Breast epithelium (tissue), 3 donors: ENCODE data around the gene CTNND2.

ENCODE experiments used
- CTCF ChIP-seq, 3 donors: fragments of 450-650 bp; IDR thresholded peaks; one replicate each; pipeline ENCODE4 v1.5.1; 2016 to 2017; ENCODE audit warnings: antibody characterized with exemption in 3 of 3, mild to moderate bottlenecking in 3 of 3, moderate library complexity in 3 of 3
- POLR2AphosphoS5 ChIP-seq, 3 donors: sonication (generic); formaldehyde crosslinking; IDR thresholded peaks; one replicate each; pipeline ENCODE4 v1.6.1; 2017; ENCODE audit warnings: antibody characterized with exemption in 3 of 3

DNA sequence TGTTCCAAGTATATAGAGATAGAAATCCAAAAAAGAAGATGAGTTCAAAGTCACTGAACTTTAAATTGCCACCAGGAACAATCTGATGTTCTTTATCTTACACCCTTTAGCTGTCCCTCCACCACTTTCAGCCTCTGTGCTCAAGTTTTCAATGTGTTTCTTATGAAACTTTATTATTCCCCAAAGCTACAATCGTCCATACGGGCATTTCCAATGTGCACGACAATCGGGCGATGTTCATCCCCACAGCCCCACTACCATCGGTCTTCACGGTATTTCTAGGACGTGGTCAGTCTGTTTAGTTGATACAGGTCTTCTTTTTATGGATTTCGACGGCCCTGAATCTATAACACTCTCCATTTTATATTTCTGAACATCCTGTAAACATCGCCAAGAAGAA, 904.5 kb downstream of the CTNND2 start:
- TF ChIP-seq CTCF (IDR thresholded peaks at IDR 0.05), result no peak
- TF ChIP-seq POLR2AphosphoS5 (IDR thresholded peaks at IDR 0.05), result no peak
